Measurements from ENCODE around the gene NTNG1. TPM values are rescaled to one million over a fixed set of nuclear protein-coding genes. Genes with fewer than 3 reads are reported as not detected.
A peak's percentile ranks its signal among the peaks of the same experiment; 100 is the strongest.

The NTNG1 gene
- total RNA-seq, 1 donor = 20.9 TPM

- no peak for TF ChIP-seq CTCF (IDR thresholded peaks at IDR 0.05; ENCODE audit: insufficient read depth, low read length)
- H3K4me3 ChIP-seq (ENCODE audit: low read depth, low read length) = no peak overlapping the region
- no peak for DNase-seq (ENCODE audit: low read depth)
These were observed 47.3 kb downstream of the NTNG1 start for GRCh38 chr1:107188160-107188559.

GRCh38 chr1:107194380-107194779, 53.5 kb downstream of the NTNG1 start:
- no peak for DNase-seq (ENCODE audit: low read depth)
- no peak for TF ChIP-seq CTCF (IDR thresholded peaks at IDR 0.05; ENCODE audit: insufficient read depth, low read length)
- H3K4me3 ChIP-seq (ENCODE audit: low read depth, low read length) = no peak overlapping the region

GRCh38 chr1:107195476-107195875, 54.6 kb downstream of the NTNG1 start:
- no peak for TF ChIP-seq CTCF (IDR thresholded peaks at IDR 0.05; ENCODE audit: insufficient read depth, low read length)

GRCh38 chr1:107196973-107197562, 56.2 kb downstream of the NTNG1 start:
- DNase-seq (ENCODE audit: low read depth) = no peak
- peak; percentile 22 for TF ChIP-seq CTCF (IDR thresholded peaks at IDR 0.05; ENCODE audit: insufficient read depth, low read length)
- H3K4me3 ChIP-seq (ENCODE audit: low read depth, low read length) = no peak overlapping the region

More at GRCh38 chr1:107195476-107195875, 54.6 kb downstream of the NTNG1 start:
- no peak overlapping the region for H3K4me3 ChIP-seq (ENCODE audit: low read depth, low read length)
- peak; percentile 2 for DNase-seq (ENCODE audit: low read depth)

- no peak overlapping the region for H3K4me3 ChIP-seq (ENCODE audit: low read depth, low read length)
- no peak for TF ChIP-seq CTCF (IDR thresholded peaks at IDR 0.05; ENCODE audit: insufficient read depth, low read length)
- DNase-seq (ENCODE audit: low read depth) = peak; percentile 59
These were observed 57.7 kb downstream of the NTNG1 start for GRCh38 chr1:107198561-107198960.

GRCh38 chr1:107200631-107201030, 59.8 kb downstream of the NTNG1 start:
- H3K4me3 ChIP-seq (ENCODE audit: low read depth, low read length) = no peak overlapping the region
- TF ChIP-seq CTCF (IDR thresholded peaks at IDR 0.05; ENCODE audit: insufficient read depth, low read length) = no peak
- DNase-seq (ENCODE audit: low read depth) = no peak

GRCh38 chr1:107202007-107202406, 61.2 kb downstream of the NTNG1 start:
- no peak for TF ChIP-seq CTCF (IDR thresholded peaks at IDR 0.05; ENCODE audit: insufficient read depth, low read length)
- DNase-seq (ENCODE audit: low read depth) = no peak
- H3K4me3 ChIP-seq (ENCODE audit: low read depth, low read length) = no peak overlapping the region

Measured in fibroblast of the aortic adventitia (primary cell).